HG02973 (cell line): ENCODE measurements around the gene PRRT1B.
"Not testable (repeated sequence)": the region's sequence is repeated elsewhere in the genome, so short reads cannot be mapped to it uniquely, and the experiment has no call there.

Source experiments
- ATAC-seq: cut with Tn5 transposase; IDR thresholded peaks from one replicate; pipeline ENCODE4 v1.9.1; 2021; ENCODE audit warnings: moderate library complexity; ENCODE audit not compliant: unreplicated experiment

Gene PRRT1B

GRCh38 chr9:131545003-131545785, at the start of gene PRRT1B:
PRRT1B (plus strand) TSS chr9:131545523; CDS start chr9:131545616, 93 bp downstream.
- no peak for ATAC-seq

DNA sequence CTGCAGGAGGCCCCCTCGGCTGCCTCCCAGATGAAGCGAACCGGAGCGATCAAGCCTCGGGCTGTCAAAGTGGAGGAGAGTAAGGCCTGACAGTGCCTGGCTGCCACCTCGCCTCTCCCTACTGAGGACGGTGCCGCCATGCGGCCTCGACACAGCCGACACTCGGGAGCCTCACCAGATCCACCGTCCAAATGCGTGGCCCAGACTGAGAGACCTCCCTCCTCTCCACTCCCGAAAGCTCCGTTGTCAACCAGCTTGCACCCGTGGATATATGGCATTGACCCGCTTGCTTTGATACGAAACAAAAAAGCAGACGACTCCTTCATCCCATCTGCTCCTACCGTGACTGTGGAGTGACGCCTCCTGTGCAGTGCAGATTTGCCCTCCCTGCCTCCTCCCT, 49.5 kb upstream of the PRRT1B start:
- ATAC-seq = no peak

DNA sequence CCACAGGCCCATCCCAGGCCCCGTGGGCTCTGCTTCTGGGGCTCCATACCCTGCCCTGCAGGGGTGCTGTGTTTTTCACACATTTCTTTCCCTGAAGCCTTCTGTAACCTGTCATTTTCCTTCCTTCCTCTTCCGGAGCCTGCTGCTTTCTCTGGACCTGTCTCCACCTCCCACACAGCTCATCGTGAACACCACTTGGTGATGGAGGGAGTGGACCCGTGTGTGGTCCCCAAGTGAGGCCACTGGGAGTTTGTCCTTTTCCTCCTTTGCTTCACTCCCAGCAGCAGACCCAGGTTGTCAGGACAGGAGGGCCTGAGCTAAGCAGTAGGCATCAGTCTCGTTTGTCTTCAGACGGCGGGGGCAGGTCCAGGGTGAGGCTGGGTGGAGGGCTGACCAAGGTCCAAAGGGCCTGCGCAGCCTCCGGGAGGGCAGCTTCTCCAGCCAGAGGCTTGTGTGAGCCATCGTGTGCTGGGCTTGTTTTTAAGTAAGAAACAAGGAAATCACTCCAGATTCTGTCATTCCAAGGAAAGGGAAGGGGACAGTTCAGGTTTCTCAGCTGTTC, 48.4 kb upstream of the PRRT1B start:
- no peak for ATAC-seq

DNA sequence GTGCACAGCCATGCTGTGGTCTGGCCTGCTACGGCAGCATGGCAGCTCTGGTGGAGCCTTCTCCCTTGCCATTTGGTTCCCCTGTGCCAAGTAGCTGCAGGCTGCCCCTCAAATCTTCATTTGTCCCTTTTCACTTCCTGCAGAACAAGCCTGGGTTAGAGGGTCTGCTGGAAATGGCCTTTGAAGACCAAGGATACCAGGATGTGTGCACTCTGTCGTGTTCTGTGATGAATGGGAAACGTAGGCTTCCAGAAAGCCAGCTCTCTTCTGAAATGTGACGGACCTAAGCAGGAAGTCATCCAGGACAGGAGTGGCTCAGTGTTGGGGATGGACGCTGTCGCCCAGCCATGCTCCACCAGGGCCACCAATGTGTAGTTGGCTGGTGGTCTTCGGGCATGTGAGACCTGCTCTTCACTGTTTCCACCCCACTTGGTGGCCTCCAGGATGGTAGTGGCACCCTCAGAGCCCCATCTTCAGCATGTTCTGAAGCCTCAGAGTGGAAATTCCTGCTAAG, 46.0 kb upstream of the PRRT1B start:
- ATAC-seq = no peak

GRCh38 chr9:131500377-131500776, 44.9 kb upstream of the PRRT1B start:
- ATAC-seq = no peak

GRCh38 chr9:131500939-131501541, 44.3 kb upstream of the PRRT1B start:
- ATAC-seq = no peak

DNA sequence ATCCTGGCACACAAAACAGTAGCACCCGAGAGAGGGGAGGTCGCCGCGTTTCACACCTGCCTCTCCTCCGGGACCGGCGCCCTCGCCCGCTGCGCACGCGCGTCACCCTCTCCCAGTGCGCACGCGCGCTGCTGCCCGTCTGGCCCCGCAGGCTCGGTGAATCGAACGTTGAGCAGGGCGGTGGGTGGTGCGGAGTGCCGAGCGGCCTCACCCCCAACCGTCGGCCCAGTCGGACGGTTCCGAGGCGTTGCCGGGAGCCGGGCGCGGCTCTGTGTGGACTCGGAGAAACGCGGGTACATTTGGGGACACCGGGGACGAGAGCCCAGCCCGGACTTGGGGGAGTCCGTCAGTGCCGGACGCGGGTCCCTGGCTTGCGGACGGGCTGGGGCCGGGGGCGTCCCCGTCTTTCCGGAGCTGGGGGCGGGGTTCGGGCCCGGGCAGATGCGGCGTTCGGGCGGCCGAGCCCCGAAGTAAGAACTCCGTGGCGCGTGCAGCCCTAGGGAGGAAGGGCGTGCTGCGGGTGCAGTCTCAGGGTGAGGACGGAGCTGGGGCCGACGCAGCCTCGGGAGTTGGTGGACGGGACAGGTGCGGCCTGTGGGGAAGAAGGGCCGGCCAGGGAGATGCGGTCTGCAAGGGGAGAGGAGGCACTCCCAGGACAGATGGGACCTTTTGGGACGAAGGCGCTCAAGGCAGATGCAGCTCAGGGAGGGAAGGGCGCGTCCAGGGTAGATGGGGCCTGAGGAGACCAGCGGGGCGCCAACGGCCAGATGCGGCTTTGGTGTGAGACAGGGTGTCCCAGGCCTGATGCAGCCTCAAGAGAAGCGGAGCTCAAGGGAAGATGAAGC, 42.3 kb upstream of the PRRT1B start, which contains the start of gene POMT1:
TSS of gene POMT1 (plus strand) at position 138 of the 845 bp plus-strand sequence. CDS start 1,301 bp downstream, outside the sequence.
- ATAC-seq = peak; percentile 61

DNA sequence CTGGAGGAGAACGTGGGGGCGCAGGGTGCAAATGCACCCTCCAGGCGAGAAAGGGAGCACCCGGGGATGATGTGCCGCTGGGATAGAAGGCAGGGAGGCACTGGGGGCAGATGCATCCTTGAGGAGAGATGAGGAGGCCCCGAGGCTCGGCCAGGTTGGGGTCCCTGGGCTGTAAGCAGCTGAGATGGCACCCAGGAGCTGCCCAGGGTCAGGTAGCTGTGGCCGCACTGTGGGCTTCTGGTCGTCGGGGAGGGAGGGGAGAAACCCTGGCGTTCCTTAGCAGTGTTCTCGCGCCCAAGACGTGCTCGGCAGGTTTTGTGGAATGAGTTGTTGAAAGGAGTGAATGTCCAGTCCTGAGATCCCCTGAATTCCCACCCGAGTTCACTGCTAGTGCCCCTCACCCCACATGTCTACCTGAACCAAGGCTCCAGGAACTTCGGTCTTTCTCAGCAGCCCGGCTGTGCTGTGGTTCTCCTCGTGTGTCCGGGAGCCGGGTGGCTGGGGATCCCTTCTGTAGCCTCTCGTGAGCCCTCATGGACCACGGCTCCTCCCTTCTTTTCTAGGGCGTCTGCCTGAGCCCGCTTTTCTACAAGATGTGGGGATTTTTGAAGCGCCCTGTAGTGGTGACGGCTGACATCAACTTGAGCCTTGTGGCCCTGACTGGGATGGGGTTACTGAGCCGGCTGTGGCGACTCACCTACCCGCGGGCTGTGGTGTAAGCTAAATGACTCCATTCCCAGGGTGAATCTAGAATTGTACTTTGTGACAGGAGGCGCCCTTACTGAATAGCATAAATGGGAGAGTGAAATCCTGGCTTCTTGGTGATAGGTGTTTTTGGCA, 41.5 kb upstream of the PRRT1B start:
- peak; percentile 5 for ATAC-seq

DNA sequence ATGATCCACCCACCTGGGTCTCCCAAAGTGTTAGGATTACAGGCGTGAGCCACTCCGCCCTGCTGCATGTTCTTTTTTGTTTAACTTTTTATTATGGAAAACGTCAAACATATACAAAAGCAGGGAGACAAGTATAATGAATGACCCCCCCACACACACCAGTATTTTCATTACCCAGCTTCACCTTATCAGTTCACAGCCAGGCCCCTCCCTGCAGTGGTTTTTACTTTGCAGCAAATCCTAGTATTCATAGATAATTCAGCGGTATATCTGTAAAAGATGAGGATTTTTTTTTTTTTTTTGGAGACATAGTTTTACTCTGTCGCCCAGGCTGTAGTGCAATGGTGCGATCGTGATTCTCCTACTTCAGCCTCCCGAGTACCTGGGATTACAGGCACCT, 40.3 kb upstream of the PRRT1B start:
- ATAC-seq = no peak

DNA sequence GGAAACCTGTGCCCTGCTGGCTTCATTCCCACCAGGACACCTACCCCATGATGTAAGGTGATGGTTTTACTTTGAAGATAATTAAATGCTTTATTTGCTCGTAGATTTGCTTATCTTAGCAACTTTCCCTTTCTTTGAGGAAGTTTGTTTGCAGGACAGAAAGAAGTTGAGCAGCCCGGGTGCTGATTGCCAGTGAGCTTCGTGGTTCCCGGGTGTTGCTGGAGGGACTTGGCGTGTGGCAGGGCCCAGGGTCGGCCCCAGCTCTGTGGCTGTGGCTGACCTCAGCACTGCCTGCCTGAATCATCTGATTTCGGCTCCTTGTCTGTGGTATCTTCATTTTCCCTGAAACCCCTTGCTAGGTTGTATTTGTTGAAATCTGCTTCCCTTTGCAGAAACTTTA, 33.9 kb upstream of the PRRT1B start:
- ATAC-seq = no peak

DNA sequence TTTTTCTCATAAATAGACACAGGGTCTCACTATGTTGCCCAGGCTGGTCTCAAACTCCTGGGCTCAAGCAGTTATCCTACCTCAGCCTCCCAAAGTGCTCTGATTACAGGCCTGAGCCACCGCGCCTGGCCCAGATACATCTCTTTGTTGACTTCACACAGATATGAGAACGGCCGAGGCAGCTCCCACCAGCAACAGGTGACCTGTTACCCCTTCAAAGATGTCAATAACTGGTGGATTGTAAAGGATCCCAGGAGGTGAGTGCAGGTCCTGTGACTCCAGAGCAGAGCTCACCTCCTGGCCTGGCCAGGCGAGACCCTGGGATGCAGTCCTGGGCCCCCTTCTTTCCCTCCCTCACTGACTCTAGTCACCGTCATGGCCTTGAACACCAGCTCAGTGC, 33.4 kb upstream of the PRRT1B start:
- ATAC-seq = no peak

DNA sequence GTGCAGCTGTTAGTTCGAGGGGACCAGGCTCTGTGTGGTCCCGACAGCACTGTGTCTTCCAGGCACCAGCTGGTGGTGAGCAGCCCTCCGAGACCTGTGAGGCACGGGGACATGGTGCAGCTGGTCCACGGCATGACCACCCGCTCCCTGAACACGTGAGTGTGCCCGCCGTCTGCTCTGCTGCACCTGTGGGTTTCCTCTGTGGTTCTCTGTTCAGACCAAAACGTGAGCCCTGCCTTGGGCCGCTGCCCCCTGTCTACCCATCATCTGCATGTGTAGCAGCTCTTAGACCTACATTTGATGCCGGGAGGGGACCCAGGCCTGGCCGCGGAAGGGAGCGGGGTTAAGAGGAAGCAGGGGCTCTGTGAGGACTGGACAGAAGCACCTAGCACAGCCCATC, 32.1 kb upstream of the PRRT1B start:
- no peak for ATAC-seq

DNA sequence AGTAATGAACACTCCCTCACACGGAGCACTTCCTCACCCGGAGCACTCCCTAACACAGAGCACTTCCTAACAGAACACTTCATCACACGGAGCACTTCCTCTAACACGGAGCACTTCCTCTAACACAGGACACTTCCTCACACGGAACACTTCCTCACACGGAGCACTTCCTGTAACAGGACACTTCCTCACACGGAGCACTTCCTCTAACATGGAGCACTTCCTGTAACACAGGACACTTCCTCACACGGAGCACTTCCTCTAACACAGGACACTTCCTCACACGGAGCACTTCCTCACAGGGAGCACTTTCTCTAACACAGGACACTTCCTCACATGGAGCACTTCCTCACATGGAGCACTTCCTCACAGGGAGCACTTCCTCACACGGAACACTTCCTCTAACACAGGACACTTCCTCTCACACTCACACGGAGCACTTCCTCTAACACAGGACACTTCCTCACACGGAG, 29.7 kb upstream of the PRRT1B start:
- not testable (repeated sequence) for ATAC-seq

- no peak for ATAC-seq
These were observed 29.2 kb upstream of the PRRT1B start for GRCh38 chr9:131516100-131516499.

DNA sequence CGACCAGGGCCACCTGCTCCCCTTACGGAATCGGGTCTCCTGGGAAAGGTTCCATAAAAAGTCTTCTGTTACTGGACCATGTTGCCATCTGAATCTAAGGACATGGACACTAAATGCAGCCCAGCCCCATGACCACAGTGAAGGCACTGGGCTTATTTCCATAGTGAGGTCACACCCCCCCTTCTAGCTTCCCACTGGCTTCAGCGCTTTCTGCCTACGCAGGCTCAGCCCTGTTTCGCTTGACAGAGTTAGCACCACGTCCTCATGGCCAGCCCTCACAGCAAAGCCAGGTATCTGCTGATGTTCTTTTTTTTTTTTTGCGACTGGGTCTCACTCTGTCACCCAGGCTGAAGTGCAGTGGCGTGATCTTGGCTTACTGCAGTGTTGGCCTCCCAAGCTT, 28.4 kb upstream of the PRRT1B start:
- no peak for ATAC-seq

DNA sequence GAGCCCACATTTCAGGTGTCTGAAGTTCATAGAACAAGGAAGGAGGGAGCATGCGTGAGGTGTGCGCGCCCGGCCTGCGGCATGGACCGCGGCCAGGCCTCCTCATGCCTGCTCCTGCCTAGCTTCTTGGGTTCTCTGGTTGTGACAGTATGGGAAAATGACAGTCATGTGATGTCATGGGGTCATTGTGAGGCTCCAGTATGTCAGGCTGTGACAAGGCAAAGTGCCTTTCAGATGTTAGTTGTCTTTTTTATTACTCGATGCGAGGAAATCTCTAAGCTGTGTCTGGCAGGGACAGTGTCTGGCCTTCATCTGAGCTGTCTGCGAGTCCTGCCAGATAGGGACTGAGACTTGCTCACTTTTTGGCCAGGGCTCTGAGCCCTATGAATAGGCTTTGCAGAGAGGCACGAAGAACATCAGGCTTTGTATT, 27.5 kb upstream of the PRRT1B start:
- no peak for ATAC-seq

DNA sequence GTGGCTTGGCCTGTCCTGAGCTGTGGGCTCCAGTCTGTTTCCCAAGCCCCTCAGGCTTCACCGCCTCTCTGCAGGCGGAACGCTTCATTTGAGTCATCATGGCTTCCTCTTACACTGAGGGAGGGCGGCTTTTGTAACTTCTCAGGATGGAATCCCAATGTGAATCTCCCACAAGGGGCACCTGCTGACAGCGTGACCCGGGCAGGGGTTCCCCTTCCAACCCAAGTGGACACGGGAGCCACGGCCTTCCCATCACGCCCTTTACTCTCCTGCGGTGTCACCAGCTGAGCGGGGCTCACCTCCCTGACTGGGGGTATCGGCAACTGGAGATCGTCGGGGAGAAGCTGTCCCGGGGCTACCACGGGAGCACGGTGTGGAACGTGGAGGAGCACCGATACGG, 26.8 kb upstream of the PRRT1B start:
- no peak for ATAC-seq

- no peak for ATAC-seq
These were observed 24.8 kb upstream of the PRRT1B start for GRCh38 chr9:131520503-131520902.

DNA sequence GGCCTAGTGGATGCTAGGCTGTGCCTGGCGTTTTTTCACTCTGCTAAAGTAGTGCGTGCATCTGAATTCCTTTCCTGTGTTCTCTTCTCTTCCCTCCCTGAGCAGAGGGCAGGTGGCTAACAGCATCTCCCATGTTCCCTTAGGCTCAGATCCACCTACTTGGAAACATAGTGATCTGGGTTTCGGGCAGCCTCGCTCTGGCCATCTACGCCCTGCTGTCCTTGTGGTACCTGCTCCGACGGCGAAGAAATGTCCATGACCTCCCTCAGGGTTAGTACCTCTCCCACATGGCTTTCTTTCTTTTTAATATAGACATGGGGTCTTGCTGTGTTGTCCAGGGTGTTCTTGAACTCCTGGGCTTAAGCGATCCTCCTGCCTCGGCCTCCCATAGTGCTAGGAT, 24.1 kb upstream of the PRRT1B start:
- no peak for ATAC-seq

- ATAC-seq = no peak
These were observed 23.5 kb upstream of the PRRT1B start for GRCh38 chr9:131521822-131522221.
